C4-2B (cell line): ENCODE results near the gene DHRS9.

Experiments used
- ZFX ChIP-seq: fragments of 450-650 bp; IDR thresholded peaks from 2 replicates; pipeline ENCODE4 v1.6.1; 2017
- TF ChIP-seq, protein P1 (sequence below): fragments of 450-650 bp; conservative IDR thresholded peaks from 2 replicates; pipeline ENCODE4 v1.5.1; 2017; ENCODE audit warnings: mild to moderate bottlenecking

DNA sequence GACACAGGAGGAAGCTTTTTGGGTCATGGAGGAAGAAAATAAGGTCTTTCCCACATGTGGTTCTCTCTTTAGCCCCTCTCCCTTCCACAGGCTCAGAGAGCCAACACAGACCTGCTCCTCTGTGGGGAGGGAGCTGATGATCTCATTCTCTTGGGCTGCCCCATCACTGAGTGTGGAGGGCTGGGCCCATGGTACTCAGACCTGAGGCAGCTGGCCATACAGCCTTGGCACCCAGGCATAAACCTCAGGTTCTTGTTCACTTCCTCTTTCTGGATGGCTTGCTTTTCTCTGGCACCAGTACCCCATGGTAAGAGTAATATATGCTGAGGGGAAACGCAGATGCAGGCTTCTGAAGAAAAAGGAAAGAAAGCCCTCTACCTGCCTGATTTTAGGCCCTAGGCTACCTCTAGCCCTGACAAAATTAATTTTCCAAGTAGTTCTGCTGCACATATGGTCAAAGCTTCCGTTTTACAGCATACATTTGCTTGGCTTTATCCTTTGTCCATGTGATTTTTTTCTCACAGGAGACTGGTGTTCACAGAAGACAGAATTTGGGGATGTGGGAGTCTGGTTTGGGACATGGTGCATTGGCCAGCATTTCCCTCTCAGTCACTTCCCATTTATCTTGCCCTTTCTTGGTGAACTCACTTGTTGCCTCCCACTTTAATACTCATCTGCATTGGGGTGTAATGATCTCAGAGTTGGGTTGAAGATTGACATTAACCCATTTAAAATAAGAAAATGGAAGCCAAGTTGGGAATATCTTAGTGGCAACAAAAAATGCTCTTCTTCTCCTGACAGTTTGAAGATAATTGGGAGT is 11.1 kb downstream of the DHRS9 start:
- TF ChIP-seq, protein P1, sequence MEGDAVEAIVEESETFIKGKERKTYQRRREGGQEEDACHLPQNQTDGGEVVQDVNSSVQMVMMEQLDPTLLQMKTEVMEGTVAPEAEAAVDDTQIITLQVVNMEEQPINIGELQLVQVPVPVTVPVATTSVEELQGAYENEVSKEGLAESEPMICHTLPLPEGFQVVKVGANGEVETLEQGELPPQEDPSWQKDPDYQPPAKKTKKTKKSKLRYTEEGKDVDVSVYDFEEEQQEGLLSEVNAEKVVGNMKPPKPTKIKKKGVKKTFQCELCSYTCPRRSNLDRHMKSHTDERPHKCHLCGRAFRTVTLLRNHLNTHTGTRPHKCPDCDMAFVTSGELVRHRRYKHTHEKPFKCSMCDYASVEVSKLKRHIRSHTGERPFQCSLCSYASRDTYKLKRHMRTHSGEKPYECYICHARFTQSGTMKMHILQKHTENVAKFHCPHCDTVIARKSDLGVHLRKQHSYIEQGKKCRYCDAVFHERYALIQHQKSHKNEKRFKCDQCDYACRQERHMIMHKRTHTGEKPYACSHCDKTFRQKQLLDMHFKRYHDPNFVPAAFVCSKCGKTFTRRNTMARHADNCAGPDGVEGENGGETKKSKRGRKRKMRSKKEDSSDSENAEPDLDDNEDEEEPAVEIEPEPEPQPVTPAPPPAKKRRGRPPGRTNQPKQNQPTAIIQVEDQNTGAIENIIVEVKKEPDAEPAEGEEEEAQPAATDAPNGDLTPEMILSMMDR: no peak
- no peak for TF ChIP-seq ZFX
